NCI-H1092 treated with DMSO at 0.1 percent for 48 hours (cell line): Measurements from ENCODE around the gene ATP5F1D.

Source experiments
- DNase-seq: peaks from one replicate; lab custom pipeline; 2025; lab: John Stamatoyannopoulos, UW

ATP5F1D gene

DNA sequence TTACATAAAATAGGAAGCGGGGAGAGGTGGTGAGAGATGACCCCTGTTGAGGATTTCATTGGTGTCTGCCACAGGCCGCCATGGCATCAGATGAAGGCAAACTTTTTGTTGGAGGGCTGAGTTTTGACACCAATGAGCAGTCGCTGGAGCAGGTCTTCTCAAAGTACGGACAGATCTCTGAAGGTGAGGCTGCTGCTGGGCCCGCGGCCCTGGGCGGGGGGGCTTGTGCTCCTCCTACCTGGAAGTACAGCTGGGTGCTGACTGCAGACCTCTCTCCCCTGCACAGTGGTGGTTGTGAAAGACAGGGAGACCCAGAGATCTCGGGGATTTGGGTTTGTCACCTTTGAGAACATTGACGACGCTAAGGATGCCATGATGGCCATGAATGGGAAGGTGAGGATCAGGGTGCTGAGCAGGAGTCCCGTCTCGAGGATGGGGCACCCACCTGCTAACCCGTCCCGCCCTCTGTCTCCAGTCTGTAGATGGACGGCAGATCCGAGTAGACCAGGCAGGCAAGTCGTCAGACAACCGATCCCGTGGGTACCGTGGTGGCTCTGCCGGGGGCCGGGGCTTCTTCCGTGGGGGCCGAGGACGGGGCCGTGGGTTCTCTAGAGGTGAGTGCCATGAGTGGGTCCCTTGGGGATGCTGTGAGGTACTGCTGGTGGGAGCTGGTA is 29.4 kb downstream of the ATP5F1D start:
- DNase-seq: no peak

DNA sequence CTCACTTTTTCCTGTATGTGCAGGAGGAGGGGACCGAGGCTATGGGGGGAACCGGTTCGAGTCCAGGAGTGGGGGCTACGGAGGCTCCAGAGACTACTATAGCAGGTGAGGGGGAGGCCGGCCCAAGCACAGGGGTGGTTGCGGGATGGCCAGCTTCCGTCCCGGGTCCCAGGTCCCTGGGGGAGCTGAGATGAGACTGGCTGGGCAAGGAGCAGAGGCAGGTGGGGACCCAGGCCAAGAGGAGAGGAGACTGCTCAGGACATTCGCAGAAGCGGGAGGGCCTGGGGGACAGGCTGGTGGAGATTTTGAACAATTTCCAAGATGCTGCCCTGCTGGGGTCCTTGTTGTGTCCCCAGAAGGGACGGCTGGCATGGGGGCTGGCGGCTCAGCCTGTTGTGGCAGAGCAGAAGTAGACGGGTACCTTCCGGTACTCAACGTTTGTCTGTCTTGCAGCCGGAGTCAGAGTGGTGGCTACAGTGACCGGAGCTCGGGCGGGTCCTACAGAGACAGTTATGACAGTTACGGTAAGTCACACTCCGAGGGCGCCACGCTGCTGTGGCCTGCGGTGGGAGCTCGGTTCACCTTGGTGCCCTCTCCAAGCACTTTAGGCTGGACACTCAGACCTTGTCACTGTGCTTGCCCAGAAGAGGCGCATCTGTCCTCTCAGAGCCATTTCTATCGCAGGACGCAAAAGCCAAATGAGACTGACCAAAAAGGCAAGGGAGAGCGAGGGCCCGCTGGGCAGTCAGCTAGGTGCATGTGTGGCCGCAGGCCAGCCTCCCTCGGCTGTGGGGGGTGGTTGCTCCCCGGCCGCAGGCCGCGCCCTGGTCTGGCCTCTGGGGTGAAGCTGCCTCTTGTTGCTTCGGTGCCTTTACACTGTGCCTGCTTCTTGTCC is 30.2 kb downstream of the ATP5F1D start:
- no peak for DNase-seq

DNA sequence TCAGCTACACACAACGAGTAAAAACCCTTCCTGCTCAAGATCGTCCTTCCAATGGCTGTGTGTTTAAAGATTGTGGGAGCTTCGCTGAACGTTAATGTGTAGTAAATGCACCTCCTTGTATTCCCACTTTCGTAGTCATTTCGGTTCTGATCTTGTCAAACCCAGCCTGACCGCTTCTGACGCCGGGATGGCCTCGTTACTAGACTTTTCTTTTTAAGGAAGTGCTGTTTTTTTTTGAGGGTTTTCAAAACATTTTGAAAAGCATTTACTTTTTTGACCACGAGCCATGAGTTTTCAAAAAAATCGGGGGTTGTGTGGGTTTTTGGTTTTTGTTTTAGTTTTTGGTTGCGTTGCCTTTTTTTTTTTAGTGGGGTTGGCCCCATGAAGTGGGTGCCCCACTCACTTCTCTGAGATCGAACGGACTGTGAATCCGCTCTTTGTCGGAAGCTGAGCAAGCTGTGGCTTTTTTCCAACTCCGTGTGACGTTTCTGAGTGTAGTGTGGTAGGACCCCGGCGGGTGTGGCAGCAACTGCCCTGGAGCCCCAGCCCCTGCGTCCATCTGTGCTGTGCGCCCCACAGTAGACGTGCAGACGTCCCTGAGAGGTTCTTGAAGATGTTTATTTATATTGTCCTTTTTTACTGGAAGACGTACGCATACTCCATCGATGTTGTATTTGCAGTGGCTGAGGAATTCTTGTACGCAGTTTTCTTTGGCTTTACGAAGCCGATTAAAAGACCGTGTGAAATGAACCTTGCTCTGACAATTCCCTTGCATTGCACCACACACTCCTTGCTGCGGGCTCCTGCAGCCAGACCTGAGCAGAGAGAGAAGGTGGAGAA is 31.1 kb downstream of the ATP5F1D start:
- no peak for DNase-seq

GRCh38 chr19:1273263-1274041 is 31.9 kb downstream of the ATP5F1D start:
- DNase-seq: no peak

GRCh38 chr19:1274081-1274851 is 32.7 kb downstream of the ATP5F1D start:
- no peak for DNase-seq

DNA sequence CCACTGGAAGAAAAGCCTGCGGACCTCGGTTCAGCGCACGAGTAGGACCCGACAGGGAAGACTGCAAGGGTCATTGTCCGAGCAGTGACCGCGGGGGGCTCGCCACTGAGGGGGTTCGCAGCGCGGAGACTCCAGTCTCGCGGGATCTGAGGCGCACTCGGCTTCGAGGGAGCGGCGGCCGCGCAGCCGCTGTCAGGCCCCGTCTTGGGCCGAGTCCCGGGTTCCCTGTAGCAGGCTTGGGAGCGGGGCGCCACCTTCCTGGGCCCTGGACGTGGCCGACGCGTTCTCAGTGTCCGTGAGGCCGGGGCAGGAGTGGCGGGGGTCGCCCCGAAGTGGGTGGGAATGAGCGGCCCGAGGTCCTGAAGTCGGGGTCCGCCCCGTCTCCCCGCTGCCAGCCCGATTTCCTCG is 33.3 kb downstream of the ATP5F1D start:
- no peak for DNase-seq

- DNase-seq: peak; percentile 95
Measured at GRCh38 chr19:1275260-1275975, 33.9 kb downstream of the ATP5F1D start, which contains the start of gene FAM174C. FAM174C (plus strand) TSS chr19:1275530; CDS start chr19:1275550, 20 bp downstream.

DNA sequence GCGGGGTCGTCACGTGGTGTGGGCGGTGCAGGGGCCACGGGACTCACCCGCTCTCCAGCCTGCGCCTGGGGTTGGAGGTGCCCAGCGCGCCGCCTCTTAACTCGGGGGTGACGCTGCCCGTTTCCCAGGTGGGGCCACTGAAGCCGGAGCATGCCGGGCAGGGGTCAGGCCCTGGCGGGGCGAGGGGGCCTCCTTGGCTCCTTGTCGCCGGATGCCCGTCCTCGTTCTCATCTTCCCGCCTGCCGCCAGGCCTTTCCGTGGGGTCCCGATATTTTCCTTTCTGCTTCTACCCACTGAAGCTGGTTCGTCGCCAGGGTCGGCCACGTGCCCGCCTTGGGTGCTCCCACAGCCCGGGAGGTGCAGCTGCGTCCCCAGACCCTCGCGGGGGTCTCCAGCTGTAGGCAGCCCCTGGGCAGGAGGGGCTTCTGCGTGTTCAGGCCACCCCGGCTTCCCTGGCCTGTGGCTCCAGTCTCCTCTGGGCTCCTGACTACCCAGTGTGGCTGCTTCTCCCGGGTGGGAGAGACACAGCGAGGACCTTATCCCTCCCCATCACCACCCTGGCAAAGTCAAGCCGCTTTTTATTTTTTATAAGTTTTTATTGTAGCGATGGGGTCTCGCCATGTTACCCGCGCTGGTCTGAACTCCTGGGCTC is 34.6 kb downstream of the ATP5F1D start:
- DNase-seq: no peak

GRCh38 chr19:1276628-1277022 is 35.1 kb downstream of the ATP5F1D start:
- DNase-seq: no peak

DNA sequence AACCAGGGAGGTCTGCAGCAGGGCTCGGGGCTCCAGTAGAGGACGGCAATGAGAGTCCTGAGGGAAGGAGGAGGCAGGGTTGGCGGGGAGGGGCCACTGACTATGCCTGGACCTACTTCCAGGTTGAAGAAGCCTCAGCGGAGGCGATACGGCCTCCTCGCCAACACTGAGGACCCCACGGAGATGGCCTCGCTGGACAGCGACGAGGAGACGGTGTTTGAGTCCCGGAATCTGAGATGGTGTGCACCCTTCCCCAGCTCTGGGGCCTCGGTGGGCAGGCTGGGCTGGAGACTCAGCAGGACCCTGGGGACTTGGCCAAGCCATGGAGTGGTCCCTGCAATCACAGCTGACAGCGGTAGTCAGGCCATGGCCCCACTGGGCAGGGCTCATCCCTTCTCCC is 35.5 kb downstream of the ATP5F1D start:
- DNase-seq: no peak

DNA sequence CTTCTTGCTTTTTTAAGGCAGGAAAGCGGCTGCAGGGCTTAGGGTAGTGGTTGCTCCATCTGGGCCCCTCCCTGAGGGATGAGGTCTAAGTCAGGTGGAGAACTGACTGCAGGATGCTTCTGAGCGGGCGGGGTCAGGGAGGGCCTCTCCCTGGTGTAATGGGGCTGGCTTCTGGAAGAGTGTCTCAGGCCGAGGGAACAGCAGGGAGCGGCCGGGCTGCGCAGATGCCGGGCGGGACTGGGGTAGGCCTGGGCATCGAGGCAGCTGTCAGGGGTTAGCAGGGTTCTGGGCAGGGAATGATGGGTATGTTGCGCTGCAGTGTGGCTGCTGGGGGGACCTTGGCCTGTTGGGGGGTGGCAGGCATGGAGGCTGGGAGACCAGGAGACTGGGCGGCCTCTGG is 36.5 kb downstream of the ATP5F1D start:
- DNase-seq: no peak

GRCh38 chr19:1278713-1279660 is 37.4 kb downstream of the ATP5F1D start:
- no peak for DNase-seq

DNA sequence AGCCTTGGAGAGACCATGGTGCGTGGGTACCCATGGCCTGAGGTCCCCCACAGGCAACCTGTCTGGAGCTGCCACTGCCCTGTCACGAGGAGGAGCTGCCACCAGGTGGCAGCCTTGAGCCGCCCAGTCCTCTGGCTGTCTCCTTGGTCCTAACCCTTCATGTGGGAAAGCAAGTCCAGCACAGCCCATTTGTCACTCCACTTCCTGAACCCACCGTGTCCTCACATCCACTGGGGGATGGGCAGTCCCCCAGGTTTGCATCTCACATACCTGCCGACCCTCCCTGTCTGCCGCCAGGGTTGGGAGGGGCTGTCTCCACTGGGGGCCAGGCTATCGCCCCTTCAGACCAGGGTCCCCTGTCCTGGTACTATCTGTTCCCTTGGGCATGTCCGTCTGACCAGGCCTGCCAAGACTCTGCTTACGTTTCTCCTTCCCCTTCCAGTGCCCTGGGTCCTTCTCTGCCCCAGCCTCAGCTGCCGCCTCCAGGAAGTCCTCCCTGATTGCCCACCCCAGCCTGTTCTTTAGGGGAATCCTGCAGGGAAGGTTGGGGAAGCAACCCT is 38.3 kb downstream of the ATP5F1D start:
- peak; percentile 66 for DNase-seq

DNA sequence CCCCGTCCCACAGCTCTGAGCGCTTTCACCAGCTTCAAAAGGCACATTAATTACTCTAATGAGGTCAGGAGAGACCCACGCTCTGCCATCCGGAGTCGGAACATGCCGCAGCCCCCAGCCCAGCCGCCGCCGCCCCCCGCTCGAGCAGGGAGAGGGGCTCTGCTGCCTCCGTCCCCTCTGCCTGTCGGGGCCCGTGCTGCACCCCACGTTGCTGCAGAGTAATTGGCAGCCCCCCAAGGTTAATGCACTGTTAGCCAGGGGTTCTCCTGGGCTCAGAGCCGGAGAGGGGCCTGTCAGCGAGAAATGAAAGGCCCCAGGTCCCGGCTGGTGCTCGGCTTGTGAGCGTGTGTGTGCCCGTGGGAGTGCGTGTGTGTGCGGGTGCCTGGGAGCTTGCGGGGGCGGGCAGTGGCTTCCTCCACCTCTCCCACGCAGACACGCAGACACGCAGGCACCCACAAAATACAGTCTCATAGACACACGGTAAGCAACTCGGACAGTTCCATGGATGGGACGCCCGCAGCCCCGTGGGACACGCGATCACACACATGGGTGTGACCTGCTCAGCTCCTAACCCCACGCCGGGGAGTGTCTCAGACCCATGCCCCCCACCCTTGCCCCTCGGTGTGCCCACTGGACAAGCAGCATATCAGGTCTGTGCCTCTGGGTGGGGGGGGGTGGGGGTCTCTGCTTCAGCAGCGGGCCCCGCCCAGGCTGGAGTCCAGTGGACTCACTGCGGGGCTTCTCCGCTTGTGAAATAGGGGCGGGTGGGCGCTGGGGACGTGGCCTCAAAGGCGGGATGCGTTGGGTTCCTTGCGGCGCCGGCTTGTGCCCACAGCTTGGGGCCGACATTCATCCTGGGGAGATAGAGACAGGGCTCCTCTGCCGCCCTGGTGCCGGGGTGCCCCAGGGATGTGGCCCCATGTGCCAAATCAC is 39.4 kb downstream of the ATP5F1D start:
- DNase-seq: no peak

DNA sequence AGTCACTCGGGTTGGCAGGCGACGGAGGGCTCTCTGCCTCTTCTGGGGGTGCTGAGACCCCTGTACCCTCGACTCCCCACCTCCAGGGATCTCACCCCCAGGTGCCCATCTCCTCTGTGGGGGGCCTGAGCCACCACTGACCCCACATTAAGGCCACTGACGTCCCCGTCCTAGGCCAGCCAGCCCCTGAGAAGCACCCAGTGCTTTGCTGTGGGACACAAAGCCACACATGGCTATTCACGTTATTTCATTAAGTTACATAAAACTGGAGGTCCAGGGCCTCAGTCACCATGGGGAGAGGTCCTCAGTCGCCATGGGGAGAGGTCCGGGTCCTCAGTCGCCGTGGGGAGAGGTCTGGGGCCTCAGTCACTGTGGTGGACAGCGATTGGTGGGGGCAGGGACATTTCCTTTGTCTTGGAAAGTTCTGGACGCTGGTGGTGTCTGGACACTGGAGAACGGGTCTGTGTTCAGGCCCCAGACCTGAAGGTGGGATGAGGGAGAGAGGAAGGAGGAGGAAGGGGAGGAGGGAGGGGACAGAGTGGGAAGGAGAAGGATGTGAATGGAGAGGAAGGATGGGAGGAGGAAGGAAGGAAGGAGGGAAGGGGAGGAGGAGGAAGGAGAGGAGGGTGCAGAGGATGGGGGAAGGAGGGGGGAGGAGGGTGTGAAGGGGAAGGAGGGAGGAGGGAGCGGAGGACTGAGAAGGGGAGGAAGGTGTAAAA is 40.2 kb downstream of the ATP5F1D start:
- no peak for DNase-seq

GRCh38 chr19:1282588-1283206 is 41.1 kb downstream of the ATP5F1D start:
- no peak for DNase-seq
